DND-41 (cell line): Measurements from ENCODE around the gene MFAP4.

ENCODE experiments used
- ATAC-seq: fragments of 200-7000 bp; cut with Tn5 transposase; 3 replicates; pipeline ENCODE4 v1.9.1; 2021; ENCODE audit warnings: low read depth; ENCODE audit not compliant: insufficient read depth
- DNase-seq: peaks from one replicate; pipeline ENCODE4 v3.0.0-alpha.2; 2020
- H2AFZ ChIP-seq: 2 replicates; pipeline ENCODE4 v1.6.0; 2012; ENCODE audit warnings: low read depth, low read length
- H3K27ac ChIP-seq: 2 replicates; pipeline ENCODE4 v1.5.1; 2012; ENCODE audit warnings: low read length, inconsistent platforms
- H3K27me3 ChIP-seq: fragments of 200-600 bp; sonication (generic); 2 replicates; pipeline ENCODE4 v1.6.0; 2012; ENCODE audit warnings: low read length, mild to moderate bottlenecking, inconsistent platforms; ENCODE audit not compliant: insufficient read depth, poor library complexity
- H3K36me3 ChIP-seq: 2 replicates; pipeline ENCODE4 v1.5.1; 2012; ENCODE audit warnings: low read length, inconsistent platforms; ENCODE audit not compliant: insufficient read depth
- H3K4me1 ChIP-seq: 2 replicates; pipeline ENCODE4 v1.5.1; 2012; ENCODE audit warnings: mild to moderate bottlenecking, low read length; ENCODE audit not compliant: insufficient read depth
- H3K4me2 ChIP-seq: 2 replicates; pipeline ENCODE4 v1.6.0; 2012; ENCODE audit warnings: mild to moderate bottlenecking, moderate library complexity, low read length, inconsistent platforms; ENCODE audit not compliant: insufficient read depth
- H3K4me3 ChIP-seq, 2 experiments: fragments of 200-600 bp in 1 of 2; shearing (Covaris generic) in 1 of 2; 2 replicates each; pipeline ENCODE4 v1.5.1; 2012 to 2016; ENCODE audit warnings: inconsistent platforms in 2 of 2, low read length in 2 of 2, mild to moderate bottlenecking in 2 of 2, low read depth in 1 of 2, moderate library complexity in 1 of 2
- H3K79me2 ChIP-seq: 2 replicates; pipeline ENCODE4 v1.6.0; 2012; ENCODE audit warnings: low read length, inconsistent platforms; ENCODE audit not compliant: insufficient read depth
- H3K9ac ChIP-seq: 2 replicates; pipeline ENCODE4 v1.6.0; 2012; ENCODE audit warnings: low read depth, mild to moderate bottlenecking, inconsistent platforms, low read length, moderate library complexity
- H3K9me3 ChIP-seq: 2 replicates; pipeline ENCODE4 v1.5.1; 2012; ENCODE audit warnings: low read length, moderate library complexity, mild to moderate bottlenecking, inconsistent platforms; ENCODE audit not compliant: insufficient read depth, severe bottlenecking
- H4K20me1 ChIP-seq: 2 replicates; pipeline ENCODE4 v1.6.0; 2012; ENCODE audit warnings: low read length; ENCODE audit not compliant: insufficient read depth
- CTCF ChIP-seq: IDR thresholded peaks from 2 replicates; pipeline ENCODE4 v1.5.1; 2012; ENCODE audit warnings: borderline replicate concordance, low read length, moderate library complexity, mild to moderate bottlenecking; ENCODE audit not compliant: poor library complexity, severe bottlenecking; ENCODE audit errors: extremely low read depth
- EZH2 ChIP-seq: IDR thresholded peaks from 3 replicates; pipeline ENCODE4 v1.6.1; 2012; ENCODE audit warnings: borderline replicate concordance, low read depth, mild to moderate bottlenecking, moderate library complexity, low read length, inconsistent platforms; ENCODE audit not compliant: severe bottlenecking

Gene MFAP4

GRCh38 chr17:19390951-19391350 lies 4.0 kb upstream of the MFAP4 start:
- H2AFZ ChIP-seq = no peak overlapping the region
- no peak overlapping the region for H3K4me3 ChIP-seq
- DNase-seq (no peak), ATAC-seq (no peak)
- no peak overlapping the region for H3K4me2 ChIP-seq
- H3K27ac ChIP-seq = no peak overlapping the region
- H4K20me1 ChIP-seq = 0 out of 2 replicates have a peak, but pooled peaks cover 12% of the 10 kb centered on the region
- no peak for TF ChIP-seq EZH2
- no peak for TF ChIP-seq CTCF
- H3K36me3 ChIP-seq = no peaks in the 10 kb centered on the region
- H3K79me2 ChIP-seq = no peaks in the 10 kb centered on the region
- H3K9ac ChIP-seq = no peak overlapping the region
- peaks cover 21% of the 10 kb centered on the region for H3K4me1 ChIP-seq
- no peaks in the 10 kb centered on the region for H3K9me3 ChIP-seq
- H3K27me3 ChIP-seq = peaks cover 18% of the 10 kb centered on the region

- ATAC-seq = no peak
- H3K4me1 ChIP-seq = peaks cover 25% of the 10 kb centered on the region
- TF ChIP-seq CTCF (no peak), EZH2 (no peak)
These were observed 2.1 kb upstream of the MFAP4 start for GRCh38 chr17:19388791-19389785.

DNA sequence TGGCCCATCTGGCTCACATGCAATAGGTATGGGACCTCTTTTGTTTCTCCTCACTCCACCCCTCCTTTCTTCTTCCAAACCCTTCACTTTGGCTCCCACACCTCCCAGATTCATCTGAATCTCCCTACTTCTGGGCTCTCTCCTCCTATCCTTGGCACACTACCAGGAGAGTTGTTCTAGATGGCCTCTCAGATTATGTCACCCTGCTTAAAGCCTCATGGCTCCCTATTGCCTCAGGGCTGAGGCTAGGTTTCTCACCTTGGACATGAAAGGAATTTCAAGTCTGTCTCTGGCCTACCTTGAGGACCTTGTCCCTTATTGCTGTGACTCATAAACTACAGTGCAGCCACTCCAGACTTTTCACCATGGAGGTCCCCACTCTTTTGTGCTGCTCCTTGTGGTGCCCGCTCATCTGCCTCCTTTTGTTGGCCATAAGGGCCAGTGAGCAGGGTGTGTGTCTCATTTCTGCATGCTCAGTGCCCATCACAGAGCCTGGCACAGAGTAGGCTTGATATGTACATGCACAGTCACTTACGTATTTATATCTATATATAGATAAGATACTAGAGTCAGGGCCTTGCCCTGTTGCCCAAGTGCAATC lies 1.0 kb upstream of the MFAP4 start:
- H3K4me2 ChIP-seq = no peak overlapping the region
- H2AFZ ChIP-seq = no peak overlapping the region
- no peak overlapping the region for H3K4me3 ChIP-seq
- H4K20me1 ChIP-seq = peaks cover 29% of the 10 kb centered on the region
- H3K79me2 ChIP-seq = no peaks in the 10 kb centered on the region
- no peak for TF ChIP-seq EZH2
- TF ChIP-seq CTCF = no peak
- ATAC-seq (no peak), DNase-seq (no peak)
- no peak overlapping the region for H3K9ac ChIP-seq
- H3K9me3 ChIP-seq = no peaks in the 10 kb centered on the region
- peak overlapping the region; percentile 47; the same call in 1 of the 2 replicates for H3K27ac ChIP-seq
- H3K27me3 ChIP-seq = peaks cover 10% of the 10 kb centered on the region
- H3K36me3 ChIP-seq = peaks cover 23% of the 10 kb centered on the region
- peaks cover 25% of the 10 kb centered on the region for H3K4me1 ChIP-seq

More at GRCh38 chr17:19388791-19389785, 2.1 kb upstream of the MFAP4 start:
- Histone ChIP-seq H3K9ac (no peak overlapping the region), H2AFZ (no peak overlapping the region), H3K4me2 (no peak overlapping the region), H3K27me3 (peaks cover 14% of the 10 kb centered on the region), H4K20me1 (peaks cover 23% of the 10 kb centered on the region), H3K4me3 (no peak overlapping the region), H3K79me2 (no peaks in the 10 kb centered on the region), H3K9me3 (no peaks in the 10 kb centered on the region), H3K27ac (no peak overlapping the region), H3K36me3 (peaks cover 13% of the 10 kb centered on the region)
- DNase-seq = no peak
